Lower leg skin (tissue), 4 donors: ENCODE results near the gene ZDHHC13. TPM values are rescaled to one million over a fixed set of nuclear protein-coding genes. Genes with fewer than 3 reads are reported as not detected.
"Not testable (repeated sequence)": the region's sequence is repeated elsewhere in the genome, so short reads cannot be mapped to it uniquely, and the experiment has no call there.

Source experiments
- DNase-seq, 2 donors: peaks; one replicate each; pipeline ENCODE4 v3.0.0-alpha.2; 2019; ENCODE audit warnings: low spot score in 2 of 2
- H3K4me3 ChIP-seq: fragments of 200-600 bp; sonication (generic); 2 replicates; pipeline ENCODE4 v1.5.1; 2017; ENCODE audit warnings: mild to moderate bottlenecking, low read depth; ENCODE audit not compliant: poor library complexity, severe bottlenecking
- CTCF ChIP-seq, 3 donors: fragments of 450-650 bp; IDR thresholded peaks; one replicate each; pipeline ENCODE4 v1.5.1; 2016; ENCODE audit warnings: antibody characterized with exemption in 3 of 3, mild to moderate bottlenecking in 3 of 3, moderate library complexity in 2 of 3
- POLR2A ChIP-seq, 2 donors: fragments of 450-650 bp; IDR thresholded peaks; one replicate each; pipeline ENCODE4 v1.6.1; 2016 to 2017; ENCODE audit warnings: antibody characterized with exemption in 2 of 2, mild to moderate bottlenecking in 1 of 2, moderate library complexity in 1 of 2
- WGBS, 2 donors: methylation state at CpG; one replicate each; pipeline ENCODE4 v1.1.5; 2018; 5-methylcytosine and 5-hydroxymethylcytosine counted together
- intact Hi-C: fragments of 100-400 bp; cut with DNase I; formaldehyde crosslinking; loops from one replicate; pipeline ENCODE4 v1.15.0; 2023; ENCODE audit warnings: low total_unique reads
- total RNA-seq, 4 donors: library from RNA; depleted of rRNA; stranded (reverse); fragments of >200 nt; gene quantifications; one replicate each; pipeline ENCODE4 v1.1.0, GENCODE V29; 2016

Gene ZDHHC13
- total RNA-seq, 4 donors from 2014 or later, result 23.2 to 50.5 (median 37.2) TPM

GRCh38 chr11:19117760-19118097 lies 761 bp downstream of the ZDHHC13 start:
- TF ChIP-seq POLR2A (IDR thresholded peaks at IDR 0.05) (no peak), CTCF (IDR thresholded peaks at IDR 0.05) (no peak)
- intact Hi-C loops, result no loop called here
- no peak for DNase-seq
- H3K4me3 ChIP-seq, result peak overlapping the region; percentile 80
- 11 to 13% methylated on average over 7 of the region's 7 CpGs for WGBS, 2 donors

GRCh38 chr11:19121646-19122045 lies 4.7 kb downstream of the ZDHHC13 start:
- TF ChIP-seq CTCF (IDR thresholded peaks at IDR 0.05), result no peak
- no peak for TF ChIP-seq POLR2A (IDR thresholded peaks at IDR 0.05)
- intact Hi-C loops, result no loop called here
- DNase-seq, result no peak
- 24 to 35% methylated on average over 2 of the region's 2 CpGs for WGBS, 2 donors
- H3K4me3 ChIP-seq, result no peak overlapping the region

GRCh38 chr11:19122960-19123615 lies 6.1 kb downstream of the ZDHHC13 start:
- TF ChIP-seq POLR2A (IDR thresholded peaks at IDR 0.05), result no peak
- no peak for TF ChIP-seq CTCF (IDR thresholded peaks at IDR 0.05)
- intact Hi-C loops, result no loop called here
- 82 to 87% methylated on average over 7 of the region's 7 CpGs for WGBS, 2 donors
- H3K4me3 ChIP-seq, result no peak overlapping the region
- DNase-seq, result no peak

GRCh38 chr11:19126562-19127325 lies 9.8 kb downstream of the ZDHHC13 start:
- WGBS, 2 donors, result 88 to 90% methylated on average over 4 of the region's 4 CpGs
- H3K4me3 ChIP-seq, intact Hi-C loops, DNase-seq: not testable (repeated sequence)

GRCh38 chr11:19134004-19134403 lies 17.0 kb downstream of the ZDHHC13 start:
- no peak overlapping the region for H3K4me3 ChIP-seq
- 100% methylated on average over 1 of the region's 1 CpG for WGBS, 2 donors
- intact Hi-C loops, result no loop called here
- no peak for DNase-seq
- TF ChIP-seq POLR2A (IDR thresholded peaks at IDR 0.05) (no peak), CTCF (IDR thresholded peaks at IDR 0.05) (no peak)

- H3K4me3 ChIP-seq, DNase-seq, intact Hi-C loops: not testable (repeated sequence)
- 95 to 99% methylated on average over 4 of the region's 4 CpGs for WGBS, 2 donors
Observed at GRCh38 chr11:19136884-19137283, 19.9 kb downstream of the ZDHHC13 start.
